HG03442 (cell line): ENCODE measurements around the gene IGF1R.

ENCODE experiments used
- ATAC-seq: cut with Tn5 transposase; IDR thresholded peaks from one replicate; pipeline ENCODE4 v1.9.1; 2021; ENCODE audit warnings: mild to moderate bottlenecking, moderate library complexity; ENCODE audit not compliant: unreplicated experiment

The IGF1R gene

GRCh38 chr15:98937413-98938104 is 289.2 kb downstream of the IGF1R start:
- ATAC-seq = peak; percentile 79

- peak; percentile 50 for ATAC-seq
Observed at GRCh38 chr15:98938105-98938417, 289.7 kb downstream of the IGF1R start.

DNA sequence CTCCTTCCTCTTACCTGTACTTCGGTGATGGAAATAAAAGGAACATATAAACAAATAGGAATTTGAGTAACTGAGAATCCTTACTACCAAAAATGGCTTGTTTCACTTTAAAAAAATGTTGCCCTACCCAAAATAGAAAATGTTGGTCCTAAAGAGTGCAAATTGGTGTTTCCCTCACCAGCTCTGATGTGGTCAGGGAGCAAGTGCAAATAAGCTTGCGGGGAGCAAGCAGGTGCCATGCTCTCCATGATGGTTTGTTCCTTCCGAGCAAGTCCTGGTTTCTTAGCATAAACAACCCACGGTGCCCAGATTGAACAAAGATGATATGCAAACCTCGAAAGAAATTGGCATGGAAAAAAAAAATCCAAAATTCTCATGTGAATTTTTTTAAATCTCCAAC is 290.5 kb downstream of the IGF1R start:
- no peak for ATAC-seq

- ATAC-seq = no peak
Observed at GRCh38 chr15:98939311-98940080, 291.2 kb downstream of the IGF1R start.

- ATAC-seq = no peak
Observed at GRCh38 chr15:98941595-98942255, 293.4 kb downstream of the IGF1R start.

GRCh38 chr15:98942431-98942830 is 294.1 kb downstream of the IGF1R start:
- no peak for ATAC-seq

DNA sequence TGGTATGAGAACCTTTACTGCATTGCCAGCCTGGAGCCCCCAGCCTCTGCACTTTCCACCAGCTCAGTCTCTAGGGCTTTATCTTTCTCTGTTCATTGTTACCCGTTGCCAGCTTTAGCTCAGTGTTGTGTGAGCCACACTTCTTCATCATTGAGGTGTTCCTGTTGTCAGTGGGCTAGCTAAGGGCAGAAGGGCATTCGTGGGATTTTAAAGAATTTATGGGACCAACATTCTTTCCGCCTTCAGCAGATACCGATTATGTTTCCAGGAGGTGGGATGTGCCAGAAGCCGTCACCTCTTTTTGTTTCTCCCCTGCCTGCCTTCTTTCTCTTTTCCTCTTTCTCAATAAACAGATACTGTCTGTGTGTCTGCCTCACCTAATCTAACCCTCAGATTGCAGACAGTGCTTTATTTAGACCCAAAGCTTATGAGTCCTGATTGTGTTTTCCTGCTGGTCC is 294.7 kb downstream of the IGF1R start:
- ATAC-seq = no peak

DNA sequence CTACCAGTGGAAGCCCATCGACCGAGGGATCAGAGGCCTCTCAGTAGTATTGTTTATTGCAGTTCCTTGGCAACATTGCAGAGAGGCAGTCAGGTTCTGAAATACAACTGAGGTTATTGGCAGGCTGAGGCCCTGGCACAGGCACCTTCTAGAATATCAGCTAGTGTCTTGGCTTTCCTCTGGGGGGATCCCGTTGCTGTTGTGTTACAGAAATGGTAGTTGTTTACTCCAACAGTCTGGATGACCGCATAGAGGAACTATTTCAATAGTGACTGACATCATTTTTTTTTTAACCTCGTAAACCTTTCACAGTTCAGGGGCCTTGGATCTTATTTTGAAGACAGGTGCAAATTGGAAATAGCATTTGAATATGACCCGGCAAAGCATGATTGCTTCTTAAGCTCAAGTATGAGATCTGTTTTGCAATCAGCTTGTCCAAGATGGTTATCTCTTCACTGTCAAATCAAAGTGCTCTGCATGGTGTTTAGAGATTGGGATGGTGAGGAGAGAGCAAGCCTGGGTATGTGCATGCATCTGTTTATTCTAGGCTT is 295.3 kb downstream of the IGF1R start:
- ATAC-seq = no peak

GRCh38 chr15:98946301-98947255 is 298.2 kb downstream of the IGF1R start:
- ATAC-seq = no peak

GRCh38 chr15:98948456-98948855 is 300.1 kb downstream of the IGF1R start:
- no peak for ATAC-seq

DNA sequence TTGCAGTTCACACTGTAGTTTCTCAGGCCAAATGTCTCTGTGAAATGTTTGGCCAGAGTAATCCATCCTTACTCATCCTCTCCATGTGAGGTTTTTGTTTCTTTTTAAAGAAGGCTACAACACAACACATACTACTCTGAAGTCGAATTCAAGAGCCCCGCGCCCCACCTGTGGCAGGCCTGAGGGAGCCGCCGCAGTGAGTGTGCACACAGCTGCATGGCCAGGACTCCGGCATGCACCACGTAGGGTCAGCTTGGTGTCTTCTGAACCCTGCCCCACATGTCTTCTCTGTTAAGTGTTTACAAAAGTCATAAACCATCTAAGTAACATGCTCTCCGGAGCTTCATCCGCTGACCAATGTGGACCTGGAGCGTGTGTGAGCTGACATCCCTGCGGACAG is 300.6 kb downstream of the IGF1R start:
- ATAC-seq = no peak

- ATAC-seq = no peak
Observed at GRCh38 chr15:98949624-98950023, 301.3 kb downstream of the IGF1R start.

DNA sequence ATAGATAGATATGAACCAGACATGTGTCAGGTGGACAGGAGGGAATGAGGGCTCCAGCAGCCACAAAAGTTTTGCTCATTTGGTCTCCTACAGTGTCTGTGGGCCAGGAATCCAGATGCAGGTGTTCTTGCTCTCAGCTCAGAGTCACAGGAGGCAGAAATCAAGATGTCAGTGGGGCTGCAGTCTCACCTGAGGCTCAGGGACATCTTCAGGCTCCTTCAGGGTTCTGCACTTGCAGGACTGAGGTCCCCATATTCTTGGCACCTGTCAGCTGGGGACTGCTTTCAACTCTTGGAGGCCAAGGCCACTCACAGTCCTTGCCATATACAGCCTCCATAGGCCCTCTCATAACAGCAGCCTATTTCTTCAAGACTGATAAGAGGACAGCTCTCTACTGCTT is 301.9 kb downstream of the IGF1R start:
- ATAC-seq = no peak

GRCh38 chr15:98951004-98951403 is 302.7 kb downstream of the IGF1R start:
- no peak for ATAC-seq

DNA sequence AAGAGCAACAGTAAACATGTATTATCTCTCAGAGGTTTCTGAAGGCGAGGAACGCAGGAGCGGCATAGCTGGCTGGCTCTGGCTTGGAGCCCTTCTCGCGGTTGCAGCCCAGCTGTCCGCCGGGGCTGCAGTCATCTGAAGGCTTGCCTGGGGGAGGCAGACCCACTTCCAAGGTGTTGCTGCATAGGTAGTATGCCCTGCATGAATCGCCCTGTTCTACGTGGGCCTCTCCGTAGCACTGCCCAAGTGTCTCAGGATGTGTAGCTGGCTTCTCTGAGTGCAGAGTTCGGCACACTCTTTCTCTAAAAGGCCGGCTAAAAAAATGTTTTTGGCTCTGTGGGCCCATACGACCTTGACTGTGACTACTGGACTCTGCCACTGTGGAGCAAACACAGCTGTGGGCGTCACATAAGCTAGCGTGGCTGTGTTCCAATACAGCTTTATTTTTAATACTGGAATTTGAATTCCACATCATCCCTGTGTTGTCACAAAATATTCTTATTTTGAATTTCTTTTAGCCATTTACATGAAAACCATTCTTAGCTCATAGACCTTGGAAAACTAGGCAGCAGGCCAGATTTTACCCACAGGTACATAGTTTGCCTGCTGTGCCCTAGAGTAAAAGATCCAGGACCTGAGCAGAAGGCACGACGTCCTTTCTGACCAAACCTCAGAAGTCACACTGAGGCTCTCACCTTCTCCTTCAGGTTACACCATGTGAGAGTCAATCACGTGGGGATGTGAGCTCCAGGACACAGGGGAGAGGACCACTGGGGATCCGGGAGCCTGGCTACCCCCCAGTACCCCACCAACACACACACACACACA is 303.4 kb downstream of the IGF1R start:
- no peak for ATAC-seq

DNA sequence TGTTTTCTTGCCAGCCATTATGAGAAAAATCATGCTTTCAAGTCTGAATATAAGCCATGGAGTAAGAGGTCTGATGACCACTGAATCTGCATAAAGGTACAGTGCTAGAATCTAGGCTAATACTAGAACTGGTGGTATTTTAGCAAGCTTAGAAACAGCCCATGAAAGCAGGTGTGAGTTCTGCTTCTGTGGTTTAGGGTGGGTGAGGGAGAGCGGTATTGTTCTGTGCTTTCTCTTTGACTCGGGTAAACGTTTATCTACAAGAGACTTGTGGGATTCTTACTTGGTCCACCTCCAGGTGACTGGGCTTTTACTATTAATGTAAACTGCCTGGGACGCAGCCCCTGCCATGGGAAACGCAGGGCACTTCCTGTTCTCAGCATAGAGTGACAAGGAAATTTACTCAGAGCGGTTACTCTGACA is 304.1 kb downstream of the IGF1R start:
- ATAC-seq = peak; percentile 90

- ATAC-seq = peak; percentile 32
Observed at GRCh38 chr15:98953000-98953787, 304.9 kb downstream of the IGF1R start.

DNA sequence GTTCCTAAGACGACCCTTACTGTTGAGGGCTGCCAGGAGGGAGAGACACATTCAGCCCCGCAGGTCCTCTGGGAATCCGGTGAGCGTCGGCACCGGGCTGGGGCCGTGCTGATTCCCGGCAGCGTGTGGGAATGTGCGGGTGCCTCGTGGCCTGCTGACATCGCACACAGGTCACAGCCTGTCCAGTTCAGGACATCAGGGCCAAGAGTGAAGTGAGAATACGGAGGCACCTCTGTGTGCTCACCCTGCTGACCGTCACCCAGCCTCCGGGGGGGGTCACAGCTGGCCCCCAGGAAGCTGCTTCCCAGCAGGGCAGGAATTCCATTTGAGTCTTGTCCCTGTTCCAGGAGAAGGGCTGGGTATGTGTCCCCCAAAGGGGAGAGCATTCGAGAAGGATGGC is 305.6 kb downstream of the IGF1R start:
- no peak for ATAC-seq

GRCh38 chr15:98954411-98954810 is 306.1 kb downstream of the IGF1R start:
- no peak for ATAC-seq
